ENCODE measurements around the gene NPHP4. TPM values are rescaled to one million over a fixed set of nuclear protein-coding genes. Genes with fewer than 3 reads are reported as not detected.

NPHP4 gene
- total and polyA plus RNA-seq, 12 donors = 2.7 to 13.2 (median 7.3) TPM

DNA sequence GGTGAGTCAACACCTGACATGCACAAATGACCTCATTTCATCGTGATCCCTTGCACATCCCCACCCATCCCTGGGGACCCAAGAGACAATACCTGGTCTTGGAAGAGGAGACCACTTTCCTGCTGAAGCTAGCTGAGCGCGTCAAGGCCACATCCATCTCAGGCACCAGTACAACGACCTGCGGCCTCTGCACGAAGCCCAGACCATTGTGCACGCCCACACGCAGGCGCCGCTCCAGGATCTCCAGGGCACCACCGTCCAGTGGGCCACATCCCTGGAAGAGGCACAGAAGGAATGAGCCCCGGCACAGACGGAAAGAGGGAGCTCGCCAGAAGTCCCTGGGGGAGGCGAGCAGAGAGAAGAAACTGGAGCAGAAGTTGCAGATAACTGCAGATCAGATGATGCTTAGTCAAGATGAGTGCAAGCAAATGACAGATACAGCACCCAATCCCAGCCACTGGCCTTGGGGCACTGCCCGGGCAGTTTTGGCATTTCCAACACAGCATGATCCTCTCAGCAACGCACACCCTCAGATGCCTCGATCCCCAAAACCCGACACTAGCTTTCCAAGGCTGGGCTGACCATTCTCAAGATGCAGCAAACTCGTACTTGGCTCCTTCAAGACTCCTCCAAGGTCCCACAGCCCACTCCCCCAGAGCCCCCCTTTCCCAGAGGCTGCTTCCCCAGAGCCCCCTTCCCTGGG is 44.1 kb downstream of the NPHP4 start:
- no peaks in the 10 kb centered on the region for H3K27me3 ChIP-seq
- H3K4me1 ChIP-seq (replicated peaks in 1 of 2) = no peaks in the 10 kb centered on the region
- WGBS, 4 donors = 87 to 91% (median 89%) methylated on average over 19 to 20 of the region's 20 CpGs
- no peak overlapping the region for H3K4me3 ChIP-seq
- DNase-seq = peak in 2 of 7 donors; percentile 2 to 35
- no peak overlapping the region for H3K27ac ChIP-seq
- H3K36me3 ChIP-seq (replicated peaks in 1 of 2) = peaks cover 0 to 5% of the 10 kb centered on the region in 2 donors
- TF ChIP-seq, protein P1, sequence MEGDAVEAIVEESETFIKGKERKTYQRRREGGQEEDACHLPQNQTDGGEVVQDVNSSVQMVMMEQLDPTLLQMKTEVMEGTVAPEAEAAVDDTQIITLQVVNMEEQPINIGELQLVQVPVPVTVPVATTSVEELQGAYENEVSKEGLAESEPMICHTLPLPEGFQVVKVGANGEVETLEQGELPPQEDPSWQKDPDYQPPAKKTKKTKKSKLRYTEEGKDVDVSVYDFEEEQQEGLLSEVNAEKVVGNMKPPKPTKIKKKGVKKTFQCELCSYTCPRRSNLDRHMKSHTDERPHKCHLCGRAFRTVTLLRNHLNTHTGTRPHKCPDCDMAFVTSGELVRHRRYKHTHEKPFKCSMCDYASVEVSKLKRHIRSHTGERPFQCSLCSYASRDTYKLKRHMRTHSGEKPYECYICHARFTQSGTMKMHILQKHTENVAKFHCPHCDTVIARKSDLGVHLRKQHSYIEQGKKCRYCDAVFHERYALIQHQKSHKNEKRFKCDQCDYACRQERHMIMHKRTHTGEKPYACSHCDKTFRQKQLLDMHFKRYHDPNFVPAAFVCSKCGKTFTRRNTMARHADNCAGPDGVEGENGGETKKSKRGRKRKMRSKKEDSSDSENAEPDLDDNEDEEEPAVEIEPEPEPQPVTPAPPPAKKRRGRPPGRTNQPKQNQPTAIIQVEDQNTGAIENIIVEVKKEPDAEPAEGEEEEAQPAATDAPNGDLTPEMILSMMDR (IDR thresholded peaks at IDR 0.05) = no peak
- TF ChIP-seq POLR2A (IDR thresholded peaks at IDR 0.05) = no peak
- intact Hi-C loops (cut with DNase I) = no loop called here
- no peaks in the 10 kb centered on the region for H3K9me3 ChIP-seq (replicated peaks in 1 of 3)

DNA sequence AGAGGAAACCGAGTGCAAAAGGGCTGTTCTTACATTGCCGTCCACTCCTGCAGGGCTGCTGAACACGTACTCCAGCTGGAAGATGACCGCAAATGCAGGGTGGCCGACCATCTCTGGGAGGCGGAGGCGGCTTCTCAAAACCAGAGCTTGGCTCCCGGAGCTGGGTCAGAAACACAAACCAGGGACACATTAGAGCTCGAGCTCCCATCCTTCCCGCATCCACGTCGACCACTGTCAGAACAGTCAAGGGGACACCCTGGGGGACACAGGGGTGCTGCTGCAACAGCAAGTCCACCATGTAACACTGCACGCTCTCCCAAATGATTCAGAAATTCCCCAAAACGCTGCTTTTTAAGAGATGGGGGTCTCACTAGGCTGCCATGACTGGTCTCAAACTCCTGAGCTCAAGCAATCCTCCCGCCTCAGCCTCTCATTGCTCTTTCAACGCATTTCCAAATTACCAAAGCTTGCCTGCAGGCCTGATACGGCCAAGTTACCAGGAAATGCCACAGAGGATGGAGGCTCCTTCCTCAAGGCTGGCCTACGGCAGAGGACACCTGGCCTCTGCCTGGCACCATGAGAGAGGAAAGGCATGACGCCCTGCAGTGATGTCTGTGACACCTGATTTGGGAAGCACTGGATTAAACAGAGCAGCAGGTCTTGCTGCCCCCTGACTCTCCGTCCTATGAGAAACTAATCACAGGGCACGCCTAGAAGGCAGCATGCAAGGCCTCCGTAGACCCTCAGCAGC is 45.0 kb downstream of the NPHP4 start:
- Histone ChIP-seq H3K36me3 (replicated peaks in 1 of 2) (peaks cover 0 to 5% of the 10 kb centered on the region in 2 donors), H3K9me3 (replicated peaks in 1 of 3) (no peaks in the 10 kb centered on the region), H3K4me3 (no peak overlapping the region), H3K27ac (no peak overlapping the region), H3K4me1 (replicated peaks in 1 of 2) (no peaks in the 10 kb centered on the region), H3K27me3 (no peaks in the 10 kb centered on the region)
- TF ChIP-seq, protein P1 (IDR thresholded peaks at IDR 0.05) = no peak
- TF ChIP-seq POLR2A (IDR thresholded peaks at IDR 0.05) = no peak
- WGBS, 4 donors = 95 to 98% (median 96%) methylated on average over 21 to 22 of the region's 22 CpGs
- DNase-seq = peak in 1 of 7 donors; percentile 27
- intact Hi-C loops (cut with DNase I) = no loop called here

DNA sequence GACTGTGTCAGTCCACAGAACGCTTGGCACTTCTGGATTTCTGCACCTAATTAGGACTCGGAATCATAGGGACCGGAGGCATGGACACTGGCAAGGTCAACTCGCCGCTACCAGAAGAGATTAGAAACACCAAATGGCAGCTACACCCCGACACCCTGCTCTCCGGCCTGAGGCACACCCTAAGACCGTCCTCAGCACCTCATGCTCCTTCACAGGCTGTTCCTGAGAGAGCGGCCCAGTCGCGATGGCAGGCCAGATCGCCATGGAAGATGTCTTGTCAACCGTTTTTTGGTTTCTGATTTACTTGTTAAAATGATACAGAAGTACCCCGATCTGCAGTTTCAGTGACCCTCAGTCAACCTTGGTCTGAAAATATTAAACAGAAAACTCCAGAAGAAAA is 46.8 kb downstream of the NPHP4 start:
- peak in 1 of 7 donors; percentile 7 for DNase-seq
- H3K36me3 ChIP-seq (replicated peaks in 1 of 2) = peaks cover 0 to 5% of the 10 kb centered on the region in 2 donors
- no peak overlapping the region for H3K4me3 ChIP-seq
- H3K9me3 ChIP-seq (replicated peaks in 1 of 3) = no peaks in the 10 kb centered on the region
- H3K27ac ChIP-seq = no peak overlapping the region
- no peaks in the 10 kb centered on the region for H3K27me3 ChIP-seq
- no peaks in the 10 kb centered on the region for H3K4me1 ChIP-seq (replicated peaks in 1 of 2)
- intact Hi-C loops (cut with DNase I) = no loop called here
- TF ChIP-seq, protein P1 (IDR thresholded peaks at IDR 0.05) = no peak
- TF ChIP-seq POLR2A (IDR thresholded peaks at IDR 0.05) = no peak
- 94 to 98% (median 96%) methylated on average over 14 of the region's 14 CpGs for WGBS, 4 donors

DNA sequence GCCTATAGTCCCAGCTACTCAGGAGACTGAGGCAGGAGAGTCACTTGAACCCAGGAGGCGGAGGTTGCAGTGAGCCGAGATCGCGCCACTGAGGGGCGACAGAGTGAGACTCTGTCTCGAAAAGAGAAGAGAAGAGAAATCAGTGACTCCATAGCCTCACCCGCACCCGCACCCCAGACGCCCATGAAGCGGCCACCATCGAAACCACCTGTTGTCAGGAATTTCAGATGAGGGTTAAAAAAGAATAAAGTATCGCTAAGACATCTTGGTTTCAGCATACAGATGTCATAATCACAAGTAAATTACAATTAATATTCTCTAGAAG is 47.4 kb downstream of the NPHP4 start:
- WGBS, 4 donors = 95 to 98% (median 97%) methylated on average over 12 of the region's 12 CpGs
- H3K36me3 ChIP-seq (replicated peaks in 1 of 2) = peaks cover 0 to 5% of the 10 kb centered on the region in 2 donors

More for the DNA sequence above, 47.4 kb downstream of the NPHP4 start:
- TF ChIP-seq, protein P1 (IDR thresholded peaks at IDR 0.05) = no peak
- TF ChIP-seq POLR2A (IDR thresholded peaks at IDR 0.05) = no peak
- no peak for DNase-seq
- H3K27me3 ChIP-seq = no peaks in the 10 kb centered on the region
- no peaks in the 10 kb centered on the region for H3K9me3 ChIP-seq (replicated peaks in 1 of 3)
- no peak overlapping the region for H3K27ac ChIP-seq
- H3K4me1 ChIP-seq (replicated peaks in 1 of 2) = no peaks in the 10 kb centered on the region
- intact Hi-C loops (cut with DNase I) = no loop called here
- H3K4me3 ChIP-seq = no peak overlapping the region
